Measurements from ENCODE around the gene GPX8.

The GPX8 gene

GRCh38 chr5:55187370-55187769 is 27.4 kb downstream of the GPX8 start:
- TF ChIP-seq ZNF274 (IDR thresholded peaks at IDR 0.05; ENCODE audit: low read depth, low read length): no peak

GRCh38 chr5:55188656-55189540 is 28.9 kb downstream of the GPX8 start:
- no peak for TF ChIP-seq ZNF274 (IDR thresholded peaks at IDR 0.05; ENCODE audit: low read depth, low read length)

More at GRCh38 chr5:55187370-55187769, 27.4 kb downstream of the GPX8 start:
- no peak overlapping the region for H3K4me3 ChIP-seq (ENCODE audit: low read length)

GRCh38 chr5:55191165-55191564 is 31.2 kb downstream of the GPX8 start:
- no peak for TF ChIP-seq ZNF274 (IDR thresholded peaks at IDR 0.05; ENCODE audit: low read depth, low read length)
- no peak overlapping the region for H3K4me3 ChIP-seq (ENCODE audit: low read length)

More at GRCh38 chr5:55188656-55189540, 28.9 kb downstream of the GPX8 start:
- no peak overlapping the region for H3K4me3 ChIP-seq (ENCODE audit: low read length)

GRCh38 chr5:55205001-55205400 is 45.0 kb downstream of the GPX8 start:
- H3K4me3 ChIP-seq (ENCODE audit: low read length): no peak overlapping the region
- TF ChIP-seq ZNF274 (IDR thresholded peaks at IDR 0.05; ENCODE audit: low read depth, low read length): no peak

- H3K4me3 ChIP-seq (ENCODE audit: low read length): no peak overlapping the region
- no peak for TF ChIP-seq ZNF274 (IDR thresholded peaks at IDR 0.05; ENCODE audit: low read depth, low read length)
Measured at GRCh38 chr5:55211184-55211874, 51.4 kb downstream of the GPX8 start.
